Pulmonary artery endothelial cell (primary cell): ENCODE measurements around the gene CAP1. TPM values are rescaled to one million over a fixed set of nuclear protein-coding genes. Genes with fewer than 3 reads are reported as not detected.
"Not testable (repeated sequence)": the region's sequence is repeated elsewhere in the genome, so short reads cannot be mapped to it uniquely, and the experiment has no call there.

Experiments
- DNase-seq: peaks from one replicate; pipeline ENCODE4 v3.0.0-alpha.2; 2011; ENCODE audit warnings: low read depth, low spot score
- total RNA-seq: library from RNA; depleted of rRNA; stranded (reverse); fragments of >200 nt; gene quantifications from 2 replicates; pipeline ENCODE4 v1.2.3, GENCODE V29; 2014

Gene CAP1
- total RNA-seq, 1 donor from 2014 or later: 423 TPM

- DNase-seq: no peak
These were observed 8.2 kb upstream of the CAP1 start for GRCh38 chr1:40032240-40032891.

- no peak for DNase-seq
These were observed 5.7 kb upstream of the CAP1 start for GRCh38 chr1:40034869-40035268.

DNA sequence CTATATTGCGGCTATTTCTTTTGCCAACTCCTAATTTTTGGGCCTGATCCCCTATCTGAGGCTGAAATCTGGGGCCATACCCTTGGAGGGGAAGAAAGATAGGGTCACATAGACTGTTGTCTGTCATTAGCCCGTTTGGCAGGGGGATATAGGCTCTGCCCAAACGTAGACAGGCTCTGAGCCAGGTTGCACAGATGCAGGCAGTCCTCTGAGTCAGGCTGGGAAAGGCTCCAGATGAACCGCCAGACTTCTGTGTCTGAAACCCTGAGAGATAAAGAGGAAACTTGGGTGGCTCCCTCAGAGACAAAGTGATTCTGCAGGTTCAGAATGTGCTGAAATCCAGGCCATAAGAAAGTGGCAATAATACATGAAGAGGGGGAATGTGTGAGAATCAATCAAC, 4.0 kb upstream of the CAP1 start:
- no peak for DNase-seq

- not testable (repeated sequence) for DNase-seq
These were observed 3.3 kb upstream of the CAP1 start for GRCh38 chr1:40037254-40037653.

GRCh38 chr1:40038697-40039096, 1.8 kb upstream of the CAP1 start:
- DNase-seq: no peak

GRCh38 chr1:40039245-40039756, 1.2 kb upstream of the CAP1 start:
- DNase-seq: no peak

GRCh38 chr1:40039757-40040510, 595 bp upstream of the CAP1 start:
- no peak for DNase-seq

- DNase-seq: no peak
These were observed 923 bp downstream of the CAP1 start for GRCh38 chr1:40041466-40041838.

DNA sequence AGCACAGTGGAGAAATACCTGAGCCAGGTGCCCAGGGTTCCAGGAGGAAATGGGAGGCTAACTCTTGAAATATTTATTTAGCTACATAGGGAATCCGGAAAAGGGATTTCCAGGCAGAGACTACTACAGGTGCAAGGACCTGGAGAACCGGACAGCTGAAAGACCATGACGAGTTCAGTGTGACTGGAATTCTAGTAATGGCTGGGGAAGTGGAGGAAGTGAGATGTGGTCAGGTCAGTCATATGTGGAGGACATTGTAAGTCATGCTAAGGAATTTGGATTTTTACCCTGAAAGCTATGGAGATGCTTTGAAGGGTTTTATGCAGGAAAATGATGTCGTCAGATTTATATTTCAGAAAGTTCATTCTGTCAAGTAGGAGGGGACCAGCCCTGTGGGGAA, 1.8 kb downstream of the CAP1 start:
- no peak for DNase-seq

GRCh38 chr1:40044110-40044509, 3.6 kb downstream of the CAP1 start:
- no peak for DNase-seq

DNA sequence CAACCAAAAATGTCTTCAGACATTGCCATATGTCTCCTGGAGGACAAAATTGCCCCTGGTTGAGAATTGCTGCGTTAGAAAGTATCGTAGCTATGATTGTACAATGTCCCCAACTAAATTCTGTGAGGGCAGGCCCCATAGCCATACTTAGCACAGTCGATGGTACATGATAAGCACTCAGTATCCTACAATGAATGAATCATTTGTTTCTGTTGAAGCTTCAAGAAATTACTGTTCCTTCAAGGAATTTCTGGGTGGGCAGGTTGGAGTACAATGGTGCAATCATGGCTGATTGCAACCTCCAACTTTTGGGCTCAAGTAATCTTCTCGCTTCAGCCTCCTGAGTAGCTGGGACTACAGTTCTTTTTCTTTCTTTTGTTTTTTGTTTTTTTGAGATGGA, 4.7 kb downstream of the CAP1 start:
- no peak for DNase-seq

DNA sequence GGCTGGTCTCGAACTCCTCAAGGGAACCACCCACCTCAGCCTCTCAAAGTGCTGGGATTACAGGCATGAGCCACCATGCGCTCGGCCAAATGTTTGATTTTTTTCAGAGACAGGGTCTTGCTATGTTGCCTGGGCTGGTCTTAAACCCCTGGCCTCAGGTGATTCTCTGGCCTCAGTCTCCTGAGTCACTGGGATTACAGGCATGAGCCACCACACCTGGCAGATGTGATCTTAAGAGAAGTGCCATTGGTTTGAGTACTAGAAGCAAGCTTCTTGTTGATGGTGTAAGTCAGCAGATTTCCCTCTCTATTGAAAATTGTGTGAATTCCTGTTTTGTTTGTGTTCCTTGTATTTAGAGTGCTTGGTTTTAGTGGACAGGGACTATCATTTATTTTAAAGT, 5.2 kb downstream of the CAP1 start:
- DNase-seq: no peak

GRCh38 chr1:40047276-40047675, 6.7 kb downstream of the CAP1 start:
- no peak for DNase-seq

GRCh38 chr1:40047769-40048168, 7.2 kb downstream of the CAP1 start:
- DNase-seq: no peak

- DNase-seq: no peak
These were observed 9.2 kb downstream of the CAP1 start for GRCh38 chr1:40049725-40050124.

DNA sequence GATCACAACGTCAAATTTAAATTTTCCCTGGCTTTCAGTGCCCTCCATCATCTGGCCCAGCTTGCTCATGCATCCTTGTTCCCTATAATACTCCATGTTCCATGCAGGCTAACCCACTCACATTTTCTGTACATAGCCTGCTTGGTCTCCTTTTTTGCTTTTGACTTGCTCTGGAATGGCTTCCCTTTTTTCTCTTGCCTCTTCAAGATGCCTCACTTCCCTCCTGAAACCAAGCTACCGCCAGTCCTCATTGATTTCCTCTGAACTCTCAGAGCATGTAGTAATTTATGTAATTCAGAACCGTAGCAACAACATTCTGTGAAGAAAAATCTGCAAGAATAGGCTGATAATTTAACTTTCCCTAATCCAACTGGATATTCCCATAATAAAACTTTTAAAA, 10.3 kb downstream of the CAP1 start:
- no peak for DNase-seq

- DNase-seq: no peak
These were observed 12.8 kb downstream of the CAP1 start for GRCh38 chr1:40053138-40053887.

DNA sequence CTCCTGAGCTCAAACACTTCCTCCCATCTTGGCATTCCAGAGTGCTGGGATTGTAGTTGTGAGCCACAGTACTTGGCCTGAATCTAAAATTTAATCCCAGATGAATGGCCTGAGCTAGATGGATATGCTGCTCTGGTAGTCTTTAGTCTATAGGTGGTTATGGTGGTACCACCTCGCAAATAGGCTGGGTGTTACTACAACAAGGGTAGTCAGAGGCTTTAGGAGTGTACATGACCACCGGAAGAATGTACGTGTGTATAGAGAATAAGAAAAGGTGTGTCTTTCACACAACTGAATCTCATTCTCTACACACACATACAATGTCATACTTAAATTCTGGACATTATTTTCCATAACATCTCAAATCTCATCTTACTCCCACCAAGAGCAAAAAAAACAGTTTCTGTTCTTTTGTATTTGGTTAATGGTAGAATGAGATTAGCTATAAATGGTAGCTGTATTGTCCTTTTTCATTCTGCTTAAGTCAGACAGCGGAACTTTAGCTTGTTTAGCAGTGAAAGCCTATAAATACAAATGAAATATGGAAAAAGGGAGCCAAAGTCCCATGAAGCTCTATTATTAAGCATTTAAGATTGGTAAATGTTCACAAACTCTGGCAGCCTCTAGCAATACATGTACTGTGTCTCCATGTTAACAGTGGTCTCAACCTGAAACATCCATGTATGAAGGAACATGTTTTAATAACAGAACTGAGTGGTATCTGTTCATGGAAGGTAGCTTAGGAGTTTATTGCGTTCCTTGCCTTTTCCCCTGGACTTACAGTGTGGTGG, 16.2 kb downstream of the CAP1 start:
- DNase-seq: no peak

DNA sequence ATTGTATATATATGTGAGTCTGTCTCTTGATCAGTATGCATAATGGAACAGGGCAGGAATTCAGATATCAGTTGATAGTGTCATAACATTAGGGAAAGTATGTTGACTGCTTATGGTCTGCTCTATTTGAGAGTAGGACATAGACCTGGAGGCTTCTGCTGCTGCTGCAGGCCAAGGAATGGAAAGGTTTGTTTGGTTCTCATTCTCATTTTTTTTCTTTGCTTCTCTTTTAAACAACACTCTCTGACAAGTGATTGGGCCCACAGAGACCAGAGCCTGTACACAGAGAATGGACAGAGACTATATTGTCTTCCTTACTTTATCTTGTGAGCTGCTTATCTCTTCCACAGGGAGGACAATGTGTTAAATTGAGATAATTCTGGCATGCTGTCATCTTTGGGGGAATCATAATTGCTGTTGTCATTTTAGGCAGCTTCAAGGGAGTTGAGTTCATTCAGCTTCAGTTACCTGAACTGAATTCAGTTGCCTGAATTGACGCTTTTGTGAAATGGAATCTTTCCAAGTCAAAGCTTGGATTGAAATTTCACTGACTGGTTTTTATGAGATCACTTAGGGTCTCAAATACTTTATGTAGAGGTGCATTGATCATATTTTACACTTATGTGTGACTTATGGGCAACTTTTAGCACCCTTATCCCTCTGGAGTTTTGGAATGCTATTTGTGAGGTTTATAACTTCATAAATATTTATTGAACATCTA, 16.9 kb downstream of the CAP1 start:
- DNase-seq: no peak

GRCh38 chr1:40058097-40058452, 17.5 kb downstream of the CAP1 start:
- no peak for DNase-seq
